Lower leg skin (tissue), 4 donors: ENCODE results near the gene UNC79. TPM values are rescaled to one million over a fixed set of nuclear protein-coding genes. Genes with fewer than 3 reads are reported as not detected.

ENCODE experiments used
- DNase-seq, 2 donors: peaks; one replicate each; pipeline ENCODE4 v3.0.0-alpha.2; 2019; ENCODE audit warnings: low spot score in 2 of 2
- H3K4me3 ChIP-seq: fragments of 200-600 bp; sonication (generic); 2 replicates; pipeline ENCODE4 v1.5.1; 2017; ENCODE audit warnings: mild to moderate bottlenecking, low read depth; ENCODE audit not compliant: poor library complexity, severe bottlenecking
- POLR2A ChIP-seq, 2 donors: fragments of 450-650 bp; IDR thresholded peaks; one replicate each; pipeline ENCODE4 v1.6.1; 2016 to 2017; ENCODE audit warnings: antibody characterized with exemption in 2 of 2, mild to moderate bottlenecking in 1 of 2, moderate library complexity in 1 of 2
- WGBS, 2 donors: methylation state at CpG; one replicate each; pipeline ENCODE4 v1.1.5; 2018; 5-methylcytosine and 5-hydroxymethylcytosine counted together
- intact Hi-C: fragments of 100-400 bp; cut with DNase I; formaldehyde crosslinking; loops from one replicate; pipeline ENCODE4 v1.15.0; 2023; ENCODE audit warnings: low total_unique reads
- total RNA-seq, 4 donors: library from RNA; depleted of rRNA; stranded (reverse); fragments of >200 nt; gene quantifications; one replicate each; pipeline ENCODE4 v1.1.0, GENCODE V29; 2016
- TF ChIP-seq, protein P1 (sequence below), 3 donors: fragments of 450-650 bp; IDR thresholded peaks; one replicate each; pipeline ENCODE4 v1.5.1; 2016; ENCODE audit warnings: antibody characterized with exemption in 3 of 3, mild to moderate bottlenecking in 3 of 3, moderate library complexity in 2 of 3

The UNC79 gene
- total RNA-seq, 4 donors from 2014 or later, result 0.06 to 0.27 TPM; not detected in 2

DNA sequence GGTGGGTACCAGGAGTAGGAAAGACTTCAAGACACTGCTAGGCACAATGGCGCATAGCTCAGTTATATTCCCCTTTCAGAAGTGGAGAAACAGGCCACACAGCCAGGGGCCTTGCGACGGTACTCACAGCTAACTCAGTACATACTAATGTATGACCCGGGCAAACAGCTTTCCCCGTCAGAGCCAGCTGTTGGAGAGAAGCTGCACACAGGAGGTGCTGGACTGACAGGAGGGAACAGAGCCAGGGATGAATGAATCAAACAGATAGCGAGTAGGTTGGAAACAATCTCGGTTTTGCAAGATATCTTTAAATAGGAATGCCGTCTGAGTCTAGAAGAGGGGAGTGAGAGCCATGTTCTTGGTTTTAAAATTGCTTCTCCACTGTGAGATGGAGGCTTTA, 312.0 kb downstream of the UNC79 start:
- TF ChIP-seq POLR2A (IDR thresholded peaks at IDR 0.05), result no peak
- TF ChIP-seq, protein P1, sequence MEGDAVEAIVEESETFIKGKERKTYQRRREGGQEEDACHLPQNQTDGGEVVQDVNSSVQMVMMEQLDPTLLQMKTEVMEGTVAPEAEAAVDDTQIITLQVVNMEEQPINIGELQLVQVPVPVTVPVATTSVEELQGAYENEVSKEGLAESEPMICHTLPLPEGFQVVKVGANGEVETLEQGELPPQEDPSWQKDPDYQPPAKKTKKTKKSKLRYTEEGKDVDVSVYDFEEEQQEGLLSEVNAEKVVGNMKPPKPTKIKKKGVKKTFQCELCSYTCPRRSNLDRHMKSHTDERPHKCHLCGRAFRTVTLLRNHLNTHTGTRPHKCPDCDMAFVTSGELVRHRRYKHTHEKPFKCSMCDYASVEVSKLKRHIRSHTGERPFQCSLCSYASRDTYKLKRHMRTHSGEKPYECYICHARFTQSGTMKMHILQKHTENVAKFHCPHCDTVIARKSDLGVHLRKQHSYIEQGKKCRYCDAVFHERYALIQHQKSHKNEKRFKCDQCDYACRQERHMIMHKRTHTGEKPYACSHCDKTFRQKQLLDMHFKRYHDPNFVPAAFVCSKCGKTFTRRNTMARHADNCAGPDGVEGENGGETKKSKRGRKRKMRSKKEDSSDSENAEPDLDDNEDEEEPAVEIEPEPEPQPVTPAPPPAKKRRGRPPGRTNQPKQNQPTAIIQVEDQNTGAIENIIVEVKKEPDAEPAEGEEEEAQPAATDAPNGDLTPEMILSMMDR (IDR thresholded peaks at IDR 0.05), result no peak
- no peak for DNase-seq
- no peak overlapping the region for H3K4me3 ChIP-seq
- intact Hi-C loops, result no loop called here
- WGBS, 2 donors, result 71 to 80% methylated on average over 8 of the region's 8 CpGs

DNA sequence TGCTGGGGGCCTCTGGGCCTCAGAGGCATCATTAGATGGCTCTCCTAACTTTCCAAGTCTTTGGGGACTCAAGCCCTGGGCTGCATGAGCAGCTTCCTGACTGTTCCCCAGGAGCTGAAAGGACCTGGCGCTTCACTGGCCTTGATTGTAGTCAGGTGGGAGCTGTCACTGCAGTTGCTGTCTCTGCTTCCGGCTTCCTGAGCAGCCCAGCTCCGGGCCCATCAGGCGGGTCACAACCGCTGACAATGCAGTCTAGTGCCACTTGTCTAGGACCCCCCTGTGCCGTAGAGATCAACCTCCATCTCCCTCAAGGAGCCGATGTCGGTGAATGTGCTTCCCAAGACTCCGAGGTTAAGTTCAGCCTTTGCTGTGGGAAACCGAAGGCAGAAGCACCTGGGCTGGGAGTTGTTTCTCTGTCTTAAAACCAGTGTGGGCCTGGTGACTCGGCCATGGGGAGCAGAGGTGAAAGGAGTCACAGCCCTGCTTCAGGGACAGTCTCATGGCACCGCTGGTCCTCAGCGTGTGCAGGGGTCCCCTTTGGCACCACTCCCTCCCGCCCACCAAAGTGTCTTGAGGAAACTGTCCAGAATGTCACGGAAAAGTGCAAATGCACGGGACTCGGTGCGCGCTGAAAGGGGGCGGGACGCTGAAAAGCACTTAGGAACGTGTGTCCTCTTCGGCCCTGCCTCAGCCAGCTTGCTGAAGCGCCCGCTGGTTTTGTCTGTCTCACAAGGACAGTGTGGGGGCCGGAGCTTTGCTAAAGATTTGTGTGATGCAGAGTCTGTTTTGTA, 312.7 kb downstream of the UNC79 start:
- no peak overlapping the region for H3K4me3 ChIP-seq
- intact Hi-C loops, result no loop called here
- no peak for DNase-seq
- TF ChIP-seq, protein P1 (IDR thresholded peaks at IDR 0.05), result no peak
- TF ChIP-seq POLR2A (IDR thresholded peaks at IDR 0.05), result no peak
- 93 to 95% methylated on average over 26 of the region's 26 CpGs for WGBS, 2 donors

DNA sequence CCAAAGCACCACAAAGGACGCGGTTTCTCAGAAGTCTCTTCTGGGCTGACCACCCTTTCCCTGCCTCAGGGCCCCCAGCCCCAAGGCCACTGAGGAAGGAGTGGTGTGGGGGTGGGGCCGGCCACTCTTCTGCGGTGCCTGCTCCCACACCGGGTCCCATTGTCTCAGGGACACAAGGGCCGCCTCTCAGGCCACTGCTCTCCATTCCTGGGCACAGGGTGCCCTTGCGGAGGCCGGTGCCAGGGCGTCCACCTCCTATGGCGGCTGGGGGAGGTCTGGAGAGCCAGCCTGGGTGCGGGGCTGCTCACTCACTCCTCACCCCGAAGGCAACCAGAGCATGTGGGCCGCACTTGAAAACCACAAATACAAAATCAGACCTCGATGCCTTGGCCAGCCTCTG, 313.4 kb downstream of the UNC79 start:
- no peak for TF ChIP-seq POLR2A (IDR thresholded peaks at IDR 0.05)
- TF ChIP-seq, protein P1 (IDR thresholded peaks at IDR 0.05), result no peak
- DNase-seq, result no peak
- H3K4me3 ChIP-seq, result no peak overlapping the region
- intact Hi-C loops, result no loop called here
- 82 to 92% methylated on average over 12 to 14 of the region's 14 CpGs for WGBS, 2 donors

DNA sequence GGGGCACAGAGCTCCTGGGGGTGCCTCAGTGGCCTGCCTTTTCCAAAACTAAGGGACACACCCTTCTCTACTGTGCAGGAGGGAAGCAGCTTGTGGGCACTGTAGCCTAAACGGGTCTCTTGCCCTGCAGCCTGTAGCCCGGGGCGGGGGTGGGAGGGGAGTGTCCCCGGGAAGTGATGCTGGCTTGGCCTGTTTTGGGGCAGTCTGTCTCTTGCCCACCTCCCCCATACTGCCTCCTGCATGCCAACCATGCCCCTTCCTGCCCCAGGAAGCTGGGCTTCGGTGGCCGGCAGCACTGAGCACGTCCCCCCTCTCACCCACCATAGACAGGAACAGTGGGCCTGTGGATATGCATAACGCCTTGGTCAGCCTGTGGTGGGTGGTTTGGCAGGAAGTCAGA, 314.1 kb downstream of the UNC79 start:
- no peak for DNase-seq
- intact Hi-C loops, result no loop called here
- 48 to 72% methylated on average over 6 to 8 of the region's 8 CpGs for WGBS, 2 donors
- no peak overlapping the region for H3K4me3 ChIP-seq
- TF ChIP-seq, protein P1 (IDR thresholded peaks at IDR 0.05), result no peak
- no peak for TF ChIP-seq POLR2A (IDR thresholded peaks at IDR 0.05)

DNA sequence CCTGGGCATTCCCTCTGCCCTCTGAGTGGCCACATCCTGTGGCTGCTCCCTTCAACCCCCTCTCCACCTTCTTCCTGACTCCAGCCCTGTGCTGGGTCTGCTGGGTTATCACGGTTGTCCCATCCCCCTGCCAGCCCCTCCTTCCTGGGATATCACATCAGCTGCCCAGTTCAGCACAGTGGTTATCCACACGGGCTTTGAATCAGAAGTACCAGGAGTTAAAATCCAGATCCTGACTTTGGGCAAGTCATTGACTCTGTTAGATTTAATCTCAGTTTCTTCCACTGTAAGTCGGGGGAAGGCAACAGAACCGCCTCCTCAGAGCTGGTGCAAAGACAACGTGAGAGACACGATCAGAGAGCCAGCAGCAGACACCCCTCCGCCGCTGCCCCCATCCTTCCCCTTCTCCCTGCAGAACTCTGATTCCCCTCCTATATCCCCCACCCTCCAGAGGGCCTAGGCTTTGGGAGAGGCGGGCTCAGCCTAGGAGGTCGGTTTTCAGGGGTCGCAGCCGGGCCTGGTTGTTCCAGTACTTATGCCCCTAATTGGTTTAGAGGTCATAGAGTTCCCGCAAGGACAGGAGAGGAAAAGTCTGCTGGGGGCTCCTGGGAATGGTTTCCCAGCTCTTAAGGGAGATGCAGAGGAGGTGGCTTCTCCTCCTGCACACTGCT, 315.0 kb downstream of the UNC79 start:
- intact Hi-C loops, result no loop called here
- DNase-seq, result no peak
- no peak overlapping the region for H3K4me3 ChIP-seq
- 77 to 83% methylated on average over 12 to 13 of the region's 13 CpGs for WGBS, 2 donors
- TF ChIP-seq POLR2A (IDR thresholded peaks at IDR 0.05), result no peak
- TF ChIP-seq, protein P1 (IDR thresholded peaks at IDR 0.05), result no peak
